Duodenal mucosa (tissue), 2 donors: ENCODE measurements around the gene INSRR.

Source experiments
- H3K27ac ChIP-seq: one replicate; pipeline ENCODE4 v1.7.0; 2013; ENCODE audit warnings: low read depth, low read length
- H3K27me3 ChIP-seq, 2 donors: one replicate each; pipeline ENCODE4 v1.7.0; 2013; ENCODE audit warnings: low read length in 2 of 2, control low read depth in 1 of 2; ENCODE audit not compliant: insufficient read depth in 2 of 2, control insufficient read depth in 1 of 2
- H3K36me3 ChIP-seq, 2 donors: one replicate each; pipeline ENCODE4 v1.7.0; 2013; ENCODE audit warnings: low read length in 2 of 2, control low read depth in 1 of 2; ENCODE audit not compliant: insufficient read depth in 2 of 2, control insufficient read depth in 1 of 2
- H3K4me1 ChIP-seq, 2 donors: one replicate each; pipeline ENCODE4 v1.7.0; 2013; ENCODE audit warnings: low read length in 2 of 2, control low read depth in 1 of 2; ENCODE audit not compliant: insufficient read depth in 2 of 2, control insufficient read depth in 1 of 2
- H3K4me3 ChIP-seq, 2 donors: one replicate each; pipeline ENCODE4 v1.7.0; 2013; ENCODE audit warnings: low read length in 2 of 2, low read depth in 1 of 2
- H3K9ac ChIP-seq, 2 donors: one replicate each; pipeline ENCODE4 v1.7.0; 2013; ENCODE audit warnings: low read length in 2 of 2, low read depth in 1 of 2
- H3K9me3 ChIP-seq, 2 donors: one replicate each; pipeline ENCODE4 v1.7.0; 2013; ENCODE audit warnings: low read length in 2 of 2, control low read depth in 1 of 2; ENCODE audit not compliant: control insufficient read depth in 1 of 2

Gene INSRR

DNA sequence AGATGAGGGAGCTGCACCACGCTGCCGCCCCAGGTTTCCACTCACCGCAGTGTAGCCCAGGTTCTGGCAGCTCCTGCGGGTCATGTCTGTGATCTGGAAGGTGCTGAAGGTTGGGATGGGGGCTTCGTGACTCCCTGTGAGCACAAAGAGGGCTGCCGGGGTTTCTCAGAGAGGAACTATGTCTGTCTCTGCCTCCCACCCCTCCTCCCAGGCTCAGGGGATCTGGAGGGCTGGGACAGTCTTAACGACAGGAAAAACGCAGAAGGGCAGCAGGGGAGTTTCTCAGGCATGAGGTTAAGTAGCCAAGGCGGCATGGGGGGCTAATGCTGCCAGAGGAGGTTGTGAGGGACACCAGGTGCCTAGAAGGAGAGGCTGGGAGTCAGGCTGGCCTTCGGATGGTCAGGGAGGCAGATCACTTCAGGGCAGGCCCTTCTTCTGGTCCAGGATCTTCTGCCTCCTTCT, 42.9 kb downstream of the INSRR start:
- no peaks in the 10 kb centered on the region for H3K27me3 ChIP-seq
- peak overlapping the region; percentile 44 for H3K27ac ChIP-seq
- H3K36me3 ChIP-seq: no peaks in the 10 kb centered on the region
- peak overlapping the region; percentile 57 to 63 for H3K4me3 ChIP-seq
- no peaks in the 10 kb centered on the region for H3K9me3 ChIP-seq
- H3K4me1 ChIP-seq: peaks cover 19 to 24% of the 10 kb centered on the region in 2 donors
- H3K9ac ChIP-seq: peak overlapping the region; percentile 57 to 74

DNA sequence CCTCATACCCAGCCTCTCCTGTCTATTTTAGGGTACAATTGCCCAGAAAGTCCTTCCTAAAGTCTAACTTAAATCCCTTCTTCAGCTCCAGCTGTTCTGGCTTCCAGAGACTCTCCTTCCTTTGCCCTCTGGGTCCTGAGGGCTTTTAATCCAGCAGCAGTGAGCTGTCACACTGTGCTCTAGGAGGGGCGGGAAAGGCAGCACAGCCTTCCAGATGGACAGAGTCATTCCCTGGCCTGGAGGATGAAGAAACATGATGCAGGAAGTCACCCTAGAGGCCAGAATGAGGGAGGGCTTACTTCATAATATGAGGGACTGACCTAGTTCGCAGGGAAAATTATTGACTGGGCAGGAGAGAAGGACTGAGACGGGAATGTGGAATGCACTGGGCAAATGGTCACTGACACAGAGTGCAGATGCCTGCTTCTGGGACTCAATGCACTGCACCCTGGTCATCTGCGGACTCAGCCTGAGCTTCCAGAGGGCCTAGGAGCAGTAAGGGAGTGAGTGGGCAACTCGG, 43.5 kb downstream of the INSRR start:
- Histone ChIP-seq H3K4me3 (peak overlapping the region; percentile 57 to 63), H3K9ac (peak overlapping the region; percentile 57 to 74), H3K36me3 (no peaks in the 10 kb centered on the region), H3K4me1 (peaks cover 19 to 24% of the 10 kb centered on the region in 2 donors), H3K27ac (no peak overlapping the region), H3K9me3 (no peaks in the 10 kb centered on the region), H3K27me3 (no peaks in the 10 kb centered on the region)

DNA sequence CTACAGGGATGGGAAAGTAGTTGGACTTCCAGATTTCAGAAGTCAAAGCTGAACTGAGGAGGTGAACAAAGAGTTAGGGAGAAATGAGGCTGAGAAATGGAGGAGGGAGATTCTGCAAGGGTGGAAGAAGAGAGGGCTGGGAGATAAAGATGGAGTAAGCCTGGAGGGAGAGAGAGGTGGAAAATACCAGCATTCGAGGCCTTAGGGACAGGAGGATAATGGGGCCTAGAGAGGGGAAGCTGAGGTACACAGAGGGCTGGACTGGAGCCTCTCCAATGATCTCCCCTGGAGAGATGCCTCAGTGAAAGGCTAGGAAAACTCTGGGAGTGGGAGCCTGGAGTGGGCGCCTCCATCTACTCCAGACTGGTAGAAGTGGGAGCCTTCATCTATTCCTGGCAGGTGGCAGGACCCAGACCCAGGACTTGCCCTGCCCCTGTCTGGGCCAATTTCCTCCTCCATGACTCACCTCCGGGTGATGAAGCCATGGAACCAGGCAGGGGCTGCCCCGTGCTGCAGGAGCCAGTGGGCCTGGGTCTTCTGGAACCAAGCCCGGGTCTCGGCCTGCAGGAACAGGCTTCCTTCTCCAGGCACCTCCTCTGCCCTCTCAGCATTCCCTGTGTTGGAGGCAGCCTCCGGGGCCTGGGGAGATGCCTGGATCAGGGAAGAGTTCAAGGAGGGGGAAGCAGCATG, 44.2 kb downstream of the INSRR start:
- Histone ChIP-seq H3K4me1 (peaks cover 19 to 24% of the 10 kb centered on the region in 2 donors), H3K9ac (peak overlapping the region in 1 of 2 donors; percentile 72), H3K36me3 (no peaks in the 10 kb centered on the region), H3K27ac (no peak overlapping the region), H3K4me3 (peak overlapping the region; percentile 62 to 72), H3K9me3 (no peaks in the 10 kb centered on the region), H3K27me3 (no peaks in the 10 kb centered on the region)

DNA sequence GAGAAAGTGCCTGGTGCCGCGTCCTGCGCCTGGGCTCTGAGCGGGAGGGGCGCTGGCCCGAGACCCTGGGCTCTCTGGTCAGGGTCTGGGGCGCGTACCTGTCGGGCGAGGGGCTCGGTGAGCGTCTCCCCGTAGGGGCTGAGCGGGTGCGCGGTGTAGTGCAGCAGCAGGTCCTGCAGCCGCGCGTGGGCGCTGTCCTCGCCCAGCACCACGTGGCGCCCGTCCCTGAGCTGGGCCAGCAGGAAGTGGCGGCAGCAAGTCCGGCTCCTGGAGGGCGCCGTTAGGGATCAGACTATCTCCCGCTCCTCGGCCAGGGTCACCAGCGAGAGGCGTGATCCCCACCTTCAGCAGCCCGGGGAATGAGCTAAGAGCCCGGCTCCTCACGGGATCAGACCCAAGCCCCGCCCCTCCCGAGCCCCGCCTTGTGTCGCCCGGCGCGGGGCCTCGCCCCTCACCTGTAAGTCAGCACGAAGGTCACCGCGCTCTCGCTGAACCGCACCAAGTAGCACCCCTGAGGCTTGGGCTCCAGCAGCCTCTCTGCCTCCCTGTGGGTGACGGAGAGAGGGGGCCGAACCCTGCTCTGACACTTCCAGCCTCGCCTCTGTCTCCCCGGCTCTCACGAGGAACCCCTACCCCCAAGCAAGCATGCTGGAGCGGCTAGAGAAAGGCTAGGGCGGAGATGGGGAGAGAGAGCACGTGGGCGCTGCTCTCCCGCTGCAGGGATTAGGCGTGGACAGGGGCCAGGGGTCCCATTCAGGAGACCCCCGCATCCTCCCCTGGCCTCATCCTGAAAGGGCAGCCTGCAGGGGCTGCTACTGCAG, 45.0 kb downstream of the INSRR start:
- H3K4me3 ChIP-seq: peak overlapping the region; percentile 62 to 72
- H3K36me3 ChIP-seq: no peaks in the 10 kb centered on the region
- H3K27me3 ChIP-seq: no peaks in the 10 kb centered on the region
- no peak overlapping the region for H3K27ac ChIP-seq
- H3K4me1 ChIP-seq: peaks cover 19 to 24% of the 10 kb centered on the region in 2 donors
- H3K9ac ChIP-seq: peak overlapping the region; percentile 45 to 72
- no peaks in the 10 kb centered on the region for H3K9me3 ChIP-seq

DNA sequence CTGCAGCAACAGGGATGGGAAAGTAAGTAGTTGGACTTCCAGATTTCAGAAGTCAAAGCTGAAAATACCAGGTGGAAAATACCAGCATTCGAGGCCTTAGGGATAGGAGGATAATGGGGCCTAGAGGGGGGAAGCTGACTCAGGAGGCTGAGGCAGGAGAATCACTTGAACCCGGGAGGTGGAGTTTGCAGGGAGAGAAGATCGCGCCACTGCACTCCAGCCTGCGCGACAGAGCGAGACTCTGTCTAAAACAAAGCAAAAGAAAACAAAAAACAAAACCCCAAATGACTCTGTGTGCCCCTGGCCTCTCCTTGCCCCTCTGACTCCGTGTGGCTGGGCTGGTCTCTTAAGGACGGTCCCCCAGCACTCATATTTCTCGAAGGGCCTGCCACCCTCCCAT, 45.6 kb downstream of the INSRR start:
- peaks cover 19 to 24% of the 10 kb centered on the region in 2 donors for H3K4me1 ChIP-seq
- H3K27me3 ChIP-seq: no peaks in the 10 kb centered on the region
- peak overlapping the region; percentile 45 to 72 for H3K9ac ChIP-seq
- H3K36me3 ChIP-seq: no peaks in the 10 kb centered on the region
- H3K9me3 ChIP-seq: no peaks in the 10 kb centered on the region
- peak overlapping the region; percentile 62 to 72 for H3K4me3 ChIP-seq
- H3K27ac ChIP-seq: no peak overlapping the region

DNA sequence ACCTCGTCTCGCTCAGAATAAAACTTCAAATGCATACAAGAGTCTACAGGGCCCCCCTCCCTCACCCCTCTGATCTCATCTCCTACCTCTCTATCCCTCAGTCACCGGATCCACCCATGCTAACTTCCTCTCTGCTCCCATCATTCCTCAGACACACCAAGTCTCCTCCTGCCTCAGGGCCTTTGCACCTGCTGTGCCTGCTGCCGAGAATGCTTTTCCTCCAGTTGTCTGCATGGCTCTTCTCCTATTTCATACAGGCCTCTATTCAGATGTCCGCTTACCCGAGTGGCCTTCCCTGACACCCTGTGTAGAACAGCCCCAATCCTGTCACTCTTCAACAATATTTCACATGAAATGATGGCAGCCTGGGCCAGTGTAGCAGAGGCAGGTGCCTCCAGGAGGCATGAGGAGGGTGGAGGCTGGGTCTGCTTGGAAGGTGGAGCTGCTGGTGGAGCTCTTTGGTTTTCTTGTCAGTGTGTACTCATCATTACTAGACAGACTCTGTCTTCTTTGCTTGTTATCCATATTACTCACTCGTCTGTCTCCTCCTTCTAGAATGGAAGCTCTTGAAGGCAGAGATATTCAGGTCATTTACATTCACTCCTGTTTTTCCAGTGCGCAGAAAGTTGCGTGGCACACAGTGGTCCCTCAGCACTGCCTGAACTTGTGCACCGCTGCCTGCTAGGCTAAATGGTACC, 46.5 kb downstream of the INSRR start:
- no peak overlapping the region for H3K27ac ChIP-seq
- peaks cover 19 to 24% of the 10 kb centered on the region in 2 donors for H3K4me1 ChIP-seq
- no peaks in the 10 kb centered on the region for H3K9me3 ChIP-seq
- H3K27me3 ChIP-seq: no peaks in the 10 kb centered on the region
- H3K9ac ChIP-seq: no peak overlapping the region
- H3K4me3 ChIP-seq: no peak overlapping the region
- no peaks in the 10 kb centered on the region for H3K36me3 ChIP-seq

DNA sequence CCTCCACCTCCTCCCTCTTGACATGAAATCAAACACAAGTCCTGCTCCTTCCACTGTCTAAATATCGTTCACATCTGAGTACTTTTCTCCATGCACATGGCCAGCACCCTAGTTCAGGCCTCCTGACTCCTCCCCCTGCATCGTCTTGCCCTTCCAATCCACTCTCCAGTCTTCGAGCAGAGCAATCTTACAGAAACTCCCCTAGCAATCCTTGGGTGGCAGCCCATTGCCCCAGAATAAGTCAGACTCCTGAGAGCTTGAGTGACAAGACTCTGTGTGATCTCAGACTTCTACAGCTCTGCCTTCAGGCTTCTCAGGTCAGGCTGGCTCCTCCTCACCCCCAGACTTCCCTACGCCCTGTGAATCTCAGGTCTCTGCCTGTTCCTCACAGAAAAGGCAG, 47.7 kb downstream of the INSRR start:
- H3K9ac ChIP-seq: no peak overlapping the region
- no peak overlapping the region for H3K27ac ChIP-seq
- no peaks in the 10 kb centered on the region for H3K9me3 ChIP-seq
- no peaks in the 10 kb centered on the region for H3K36me3 ChIP-seq
- H3K27me3 ChIP-seq: no peaks in the 10 kb centered on the region
- no peak overlapping the region for H3K4me3 ChIP-seq
- peaks cover 19 to 25% of the 10 kb centered on the region in 2 donors for H3K4me1 ChIP-seq

DNA sequence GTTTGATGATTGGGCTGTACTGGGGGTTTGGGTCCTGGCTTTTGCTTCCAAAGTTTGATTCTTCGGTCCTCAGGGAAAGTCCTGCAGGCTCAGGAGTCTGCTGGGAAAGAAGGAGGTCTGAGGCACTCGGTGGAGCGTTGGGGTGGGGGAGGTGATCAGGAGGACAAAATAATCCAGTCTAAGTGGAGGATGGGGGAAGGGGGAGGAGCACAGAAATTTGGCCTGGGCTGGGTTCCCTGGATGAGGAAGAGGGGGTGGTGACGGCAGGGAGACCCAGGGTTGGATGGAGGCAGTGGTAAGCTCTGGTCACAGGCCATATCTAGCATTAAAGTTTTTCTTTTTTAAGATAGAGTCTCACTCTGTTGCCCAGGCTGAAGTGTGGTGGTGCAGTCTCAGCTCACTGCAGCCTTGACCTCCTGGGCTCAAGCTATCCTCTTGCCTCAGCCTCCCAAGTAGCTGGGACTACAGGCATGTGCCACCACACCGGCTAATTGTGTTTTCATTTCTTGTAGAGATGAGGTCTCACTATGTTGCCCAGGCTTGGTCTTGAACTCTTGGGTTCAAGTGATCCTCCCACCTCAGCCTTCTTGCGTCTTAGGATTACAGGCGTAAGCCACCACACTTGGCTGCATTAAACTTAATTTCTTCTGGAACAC, 49.1 kb downstream of the INSRR start:
- peaks cover 25% of the 10 kb centered on the region in 2 donors for H3K4me1 ChIP-seq
- H3K9me3 ChIP-seq: no peaks in the 10 kb centered on the region
- H3K9ac ChIP-seq: no peak overlapping the region
- H3K27ac ChIP-seq: no peak overlapping the region
- H3K4me3 ChIP-seq: no peak overlapping the region
- no peaks in the 10 kb centered on the region for H3K27me3 ChIP-seq
- no peaks in the 10 kb centered on the region for H3K36me3 ChIP-seq

DNA sequence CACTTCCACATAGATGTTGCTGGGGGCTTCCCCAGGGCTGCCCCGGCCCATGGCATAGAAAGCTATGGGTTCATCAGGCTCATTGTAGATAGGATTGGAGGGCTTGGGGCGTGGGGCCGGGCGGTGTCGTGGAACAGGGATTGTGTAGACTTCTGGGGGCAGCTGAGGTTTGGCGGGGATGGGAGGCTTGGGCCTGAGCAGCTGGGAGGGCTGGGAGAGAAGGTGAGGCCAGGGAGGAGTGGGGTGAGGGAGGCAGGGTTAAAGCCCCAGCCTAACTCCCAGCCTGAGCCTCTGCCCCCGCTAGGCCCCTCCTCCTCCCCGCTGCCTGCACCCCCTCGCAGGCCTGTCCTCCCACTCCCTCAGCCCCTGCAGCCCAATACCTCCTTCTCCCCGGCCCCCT, 49.6 kb downstream of the INSRR start:
- Histone ChIP-seq H3K36me3 (no peaks in the 10 kb centered on the region), H3K9me3 (no peaks in the 10 kb centered on the region), H3K27ac (no peak overlapping the region), H3K27me3 (no peaks in the 10 kb centered on the region), H3K4me1 (peaks cover 21 to 23% of the 10 kb centered on the region in 2 donors), H3K9ac (no peak overlapping the region), H3K4me3 (no peak overlapping the region)
